MCF 10A (cell line): ENCODE data around the gene PLAA. TPM values are rescaled to one million over a fixed set of nuclear protein-coding genes. Genes with fewer than 3 reads are reported as not detected.

ENCODE experiments used
- Bru-seq: library from RNA; stranded (reverse); fragments of 400-500 nt; gene quantifications from one replicate; lab custom pipeline; 2021; lab: Mats Ljungman, UMichigan
- BruChase-seq, 2 experiments: library from RNA; stranded (reverse); fragments of 400-500 nt; gene quantifications; one replicate each; lab custom pipeline; 2021; lab: Mats Ljungman, UMichigan
- BruUV-seq: library from RNA; stranded (reverse); fragments of 400-500 nt; replicated peaks from 2 replicates; lab custom pipeline; 2021; lab: Mats Ljungman, UMichigan
- CTCF ChIA-PET: fragments of 300-600 bp; sonication (Branson Sonifier 250); formaldehyde crosslinking; extraction: SDS; loops from one replicate; lab custom pipeline; 2021; ENCODE audit warnings: antibody characterized with exemption, inconsistent platforms; lab: Yijun Ruan, JAX
- POLR2A ChIA-PET: fragments of 300-600, 350-650 bp; sonication (Branson Sonifier 250); formaldehyde crosslinking; extraction: SDS; loops from one replicate; lab custom pipeline; 2020; ENCODE audit warnings: antibody characterized with exemption, inconsistent platforms; lab: Yijun Ruan, JAX
- DNase-seq: peaks from one replicate; pipeline ENCODE4 v3.0.0-alpha.2; 2018; ENCODE audit not compliant: unreplicated experiment
- H3K27ac Mint-ChIP-seq: one replicate; pipeline ENCODE4 v1.8.0; 2022; ENCODE audit warnings: mild to moderate bottlenecking, low read depth, mixed read lengths; ENCODE audit not compliant: unreplicated experiment
- H3K27me3 Mint-ChIP-seq: one replicate; pipeline ENCODE4 v1.8.0; 2022; ENCODE audit warnings: mixed read lengths; ENCODE audit not compliant: insufficient read depth, unreplicated experiment
- H3K36me3 Mint-ChIP-seq: one replicate; pipeline ENCODE4 v1.8.0; 2022; ENCODE audit warnings: mild to moderate bottlenecking, moderate library complexity, mixed read lengths; ENCODE audit not compliant: insufficient read depth, unreplicated experiment
- H3K4me1 Mint-ChIP-seq: one replicate; pipeline ENCODE4 v1.8.0; 2022; ENCODE audit warnings: mixed read lengths; ENCODE audit not compliant: insufficient read depth, unreplicated experiment
- H3K4me3 Mint-ChIP-seq: one replicate; pipeline ENCODE4 v1.8.0; 2022; ENCODE audit warnings: mild to moderate bottlenecking, moderate library complexity, mixed read lengths; ENCODE audit not compliant: unreplicated experiment
- H3K9me3 Mint-ChIP-seq: one replicate; pipeline ENCODE4 v1.8.0; 2022; ENCODE audit warnings: mixed read lengths; ENCODE audit not compliant: unreplicated experiment
- CTCF ChIP-seq: fragments of 200-600 bp; IDR thresholded peaks from one replicate; pipeline ENCODE4 v1.8.0; 2022; ENCODE audit warnings: antibody characterized with exemption, mild to moderate bottlenecking; ENCODE audit not compliant: unreplicated experiment
- intact Hi-C: fragments of 100-400 bp; cut with micrococcal nuclease; formaldehyde crosslinking; loops from 2 replicates; pipeline ENCODE4 v1.14.1; 2022
- long read RNA-seq: library from polyadenylated mRNA; stranded (forward); transcript quantifications from one replicate; pipeline ENCODE4 v2.0.0, GENCODE V29; 2022
- total RNA-seq: library from RNA; stranded (reverse); gene quantifications from 2 replicates; pipeline ENCODE4 v1.2.3, GENCODE V29; 2022

The PLAA gene
- total RNA-seq (29.6 and 36.7 TPM in 2 replicates), Bru-seq, nascent RNA (percentile 85 among the genes with signal in this experiment), BruChase-seq, experiment 1, labeled RNA remaining after a 6-hour chase (percentile 75 among the genes with signal in this experiment), BruChase-seq, experiment 2, labeled RNA remaining after a 2-hour chase (percentile 83 among the genes with signal in this experiment)
- long read RNA-seq, full-length matches to known transcripts = 104 of 122 reads
- long read RNA-seq, partial matches to known transcripts = 5 of 122 reads
- long read RNA-seq, other reads (novel, unspliced or antisense) = 13 of 122 reads

GRCh38 chr9:26946753-26947727, at the start of gene PLAA:
Gene PLAA, minus strand, starts transcription at chr9:26947242. Its CDS starts 197 bp downstream, at chr9:26947045.
- DNase-seq = peak; percentile 94
- peak within 1 kb of the TSS; percentile 77 for H3K4me3 Mint-ChIP-seq
- peak within 1 kb of the TSS; percentile 99 for H3K27ac Mint-ChIP-seq
- ChIA-PET CTCF (interaction anchor here (0.5 to 1.5 kb wide), 3 partner anchors 28 to 796 kb away, joined by 3 to 4 read pairs (median 4); partner anchors contain the start of gene CAAP1), POLR2A (interaction anchor here (0.6 to 3.1 kb wide), 9 partner anchors 10 to 624 kb away, joined by 3 to 79 read pairs (median 7); partner anchors contain the start of genes CAAP1 and IFT74)
- H3K27me3 Mint-ChIP-seq = no peaks in the 10 kb centered on the region
- TF ChIP-seq CTCF = no peak
- intact Hi-C loops = loop anchor here (1.0 to 5.0 kb wide), 2 partner anchors 9 to 55 kb away; partner anchors contain the start of genes CAAP1 and IFT74
- H3K4me1 Mint-ChIP-seq = peaks cover 32% of the 10 kb centered on the region
- BruUV-seq = no TSS peak
- peaks cover 13% of the 10 kb centered on the region for H3K36me3 Mint-ChIP-seq
- no peaks in the 10 kb centered on the region for H3K9me3 Mint-ChIP-seq

- Mint-ChIP-seq H3K9me3 (no peaks in the 10 kb centered on the region), H3K4me3 (no peak overlapping the region), H3K27me3 (no peaks in the 10 kb centered on the region), H3K27ac (no peak overlapping the region), H3K36me3 (peaks cover 36% of the 10 kb centered on the region), H3K4me1 (no peaks in the 10 kb centered on the region)
- no peak for TF ChIP-seq CTCF
- CTCF ChIA-PET = interaction anchor here (1.1 kb wide), 1 partner anchor 21 kb away, joined by 3 read pairs; no protein-coding TSS in a partner anchor
- intact Hi-C loops = no loop called here
- no TSS peak for BruUV-seq
- DNase-seq = no peak
- POLR2A ChIA-PET = interaction anchor here (2.0 kb wide), 1 partner anchor 16 kb away, joined by 5 read pairs; no protein-coding TSS in a partner anchor
Measured at GRCh38 chr9:26995810-26996209, 48.8 kb upstream of the PLAA start.

- H3K4me3 Mint-ChIP-seq = no peak overlapping the region
- no peak for TF ChIP-seq CTCF
- H3K27me3 Mint-ChIP-seq = no peaks in the 10 kb centered on the region
- CTCF ChIA-PET = no interaction called here
- no peaks in the 10 kb centered on the region for H3K4me1 Mint-ChIP-seq
- H3K27ac Mint-ChIP-seq = no peak overlapping the region
- BruUV-seq = no TSS peak
- H3K9me3 Mint-ChIP-seq = no peaks in the 10 kb centered on the region
- no peak for DNase-seq
- H3K36me3 Mint-ChIP-seq = peaks cover 77% of the 10 kb centered on the region
- POLR2A ChIA-PET = interaction anchor here (1.6 kb wide), 1 partner anchor 16 kb away, joined by 4 read pairs; no protein-coding TSS in a partner anchor
- intact Hi-C loops = no loop called here
Measured at GRCh38 chr9:26983340-26983739, 36.3 kb upstream of the PLAA start.
